ENCODE data around the gene FOLR3. TPM values are rescaled to one million over a fixed set of nuclear protein-coding genes. Genes with fewer than 3 reads are reported as not detected.
A peak's percentile ranks its signal among the peaks of the same experiment; 100 is the strongest.

The FOLR3 gene
- total and polyA plus RNA-seq, 9 of the 15 experiments (the other 6 are each of a cell fraction or from before 2014, with no cell fraction given): not detected

DNA sequence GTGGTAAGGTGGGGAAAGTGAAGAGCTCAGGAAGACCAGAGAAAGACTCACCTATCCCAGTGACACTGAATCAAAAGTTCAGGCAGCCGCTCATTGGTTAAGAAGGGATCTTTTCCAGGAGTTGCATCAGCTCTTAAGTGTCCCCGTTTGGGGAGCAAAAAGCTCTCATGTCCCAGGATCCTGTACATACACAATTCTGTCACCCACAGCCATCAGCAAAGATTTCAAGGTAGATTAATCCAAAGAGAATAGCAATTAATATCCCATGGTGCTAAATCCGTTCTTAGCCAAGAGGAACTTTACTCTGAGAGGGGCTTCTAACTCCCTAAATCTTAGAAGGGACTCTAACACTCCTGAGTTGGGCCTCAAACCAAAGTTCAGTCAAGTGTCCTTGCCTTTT lies 19.3 kb downstream of the FOLR3 start (continued):
- TF ChIP-seq, protein P1, sequence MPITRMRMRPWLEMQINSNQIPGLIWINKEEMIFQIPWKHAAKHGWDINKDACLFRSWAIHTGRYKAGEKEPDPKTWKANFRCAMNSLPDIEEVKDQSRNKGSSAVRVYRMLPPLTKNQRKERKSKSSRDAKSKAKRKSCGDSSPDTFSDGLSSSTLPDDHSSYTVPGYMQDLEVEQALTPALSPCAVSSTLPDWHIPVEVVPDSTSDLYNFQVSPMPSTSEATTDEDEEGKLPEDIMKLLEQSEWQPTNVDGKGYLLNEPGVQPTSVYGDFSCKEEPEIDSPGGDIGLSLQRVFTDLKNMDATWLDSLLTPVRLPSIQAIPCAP (CRISPR knock-in tag; IDR thresholded peaks at IDR 0.05; ENCODE audit: borderline replicate concordance): no peak
- no peak for TF ChIP-seq BRF1 (IDR thresholded peaks at IDR 0.05; ENCODE audit: borderline replicate concordance, extremely low read depth, insufficient read length)

- Histone ChIP-seq H3K4me1 (replicated peaks in 1 of 2; ENCODE audit: control insufficient read depth in 2 of 2, insufficient read depth in 2 of 2, low read length in 2 of 2) (peaks cover 3 to 22% of the 10 kb centered on the region in 2 experiments; a peak in 4 of 5 replicates), H4K20me1 (replicated peaks; ENCODE audit: control insufficient read depth, insufficient read depth, low read length) (no peaks in the 10 kb centered on the region), H3K4me2 (ENCODE audit: insufficient read depth, low read length) (no peak overlapping the region), H3K9me1 (ENCODE audit: control insufficient read depth, insufficient read depth, low read length) (no peaks in the 10 kb centered on the region), H3K9ac (ENCODE audit: insufficient read depth in 1 of 2, low read depth in 2 of 2, low read length in 2 of 2) (no peak overlapping the region), H3K9me3 (replicated peaks; ENCODE audit: control insufficient read depth, insufficient read depth, low read depth, low read length) (no peaks in the 10 kb centered on the region), H3K36me3 (ENCODE audit: control insufficient read depth, insufficient read depth, low read length) (no peaks in the 10 kb centered on the region), H3K27me3 (ENCODE audit: control insufficient read depth in 2 of 2, insufficient read depth in 2 of 2, low read length in 2 of 2) (no peaks in the 10 kb centered on the region; a peak in 1 of 5 replicates), H2AFZ (ENCODE audit: low read depth, low read length) (0 out of 2 replicates have a peak overlapping the region, but pooled peaks have one; percentile 9), H3K27ac (ENCODE audit: extremely low read depth, low read depth, low read length) (no peak overlapping the region), H3K4me3 (no peak overlapping the region), H3K79me2 (ENCODE audit: control insufficient read depth, insufficient read depth, low read length) (no peaks in the 10 kb centered on the region)
- intact Hi-C loops (cut with micrococcal nuclease): no loop called here
- BruUV-seq (replicated peaks): no TSS peak
- ATAC-seq (no peak), FAIRE-seq (no peak), DNase-seq (ENCODE audit: extremely low read depth in 1 of 4, low spot score in 3 of 4) (no peak)
- in situ Hi-C loops (cut with MboI): no loop called here
- POLR2A ChIA-PET: no interaction called here
- WGBS (ENCODE audit: insufficient coverage, low coverage, missing lambda C conversion rate): 55% methylated on average over 4 of the region's 4 CpGs
- CTCF ChIA-PET (ENCODE audit: low intra/inter-chr PET ratio): no interaction called here
- TF ChIP-seq MECOM (CRISPR knock-in tag; IDR thresholded peaks at IDR 0.05) (0 out of 2 replicates have a peak, but pooled peaks have one; percentile 46), XRCC5 (IDR thresholded peaks at IDR 0.05; ENCODE audit: low read depth, low read length) (no peak), HSF4 (CRISPR knock-in tag; IDR thresholded peaks at IDR 0.05; ENCODE audit: borderline replicate concordance) (peak; percentile 60; the same call in 1 of the 2 replicates), SMAD4 (CRISPR knock-in tag; conservative IDR thresholded peaks at IDR 0.05) (peak; percentile 62), TSHZ1 (CRISPR knock-in tag; IDR thresholded peaks at IDR 0.05) (peak; percentile 71; the same call in 1 of the 2 replicates), ZNF639 (CRISPR knock-in tag; conservative IDR thresholded peaks at IDR 0.05 in 1 of 2, IDR thresholded peaks at IDR 0.05 in 1 of 2) (0 out of 4 replicates have a peak, but pooled peaks of 1 of the 2 experiments have one; percentile 28), GTF2A2 (tag; IDR thresholded peaks at IDR 0.05) (peak; percentile 41; the same call in 1 of the 2 replicates), CBFA2T3 (IDR thresholded peaks at IDR 0.05) (no peak), ZNF41 (CRISPR knock-in tag; conservative IDR thresholded peaks at IDR 0.05) (0 out of 2 replicates have a peak, but pooled peaks have one; percentile 28), THRB (CRISPR knock-in tag; conservative IDR thresholded peaks at IDR 0.05) (no peak), BCL6 (CRISPR knock-in tag; IDR thresholded peaks at IDR 0.05) (0 out of 2 replicates have a peak, but pooled peaks have one; percentile 51)
Measured at GRCh38 chr11:72155751-72156150, 20.2 kb downstream of the FOLR3 start.
